Tibial nerve (tissue), 4 donors: ENCODE results near the gene CRABP1. TPM values are rescaled to one million over a fixed set of nuclear protein-coding genes. Genes with fewer than 3 reads are reported as not detected.

ENCODE experiments used
- DNase-seq, 2 donors: peaks; one replicate each; pipeline ENCODE4 v3.0.0-alpha.2; 2019; ENCODE audit warnings: low spot score in 2 of 2
- H3K27ac ChIP-seq, 4 donors: fragments of 200-600 bp; sonication (generic) in 3 of 4; one replicate each; pipeline ENCODE4 v1.5.1; 2017 to 2019; ENCODE audit warnings: mild to moderate bottlenecking in 1 of 4
- H3K27me3 ChIP-seq, 2 donors: fragments of 200-600 bp; sonication (generic) in 1 of 2; one replicate each; pipeline versions ENCODE4 v1.5.1 to v1.6.0; 2017 to 2019
- H3K36me3 ChIP-seq, 3 donors: fragments of 200-600 bp; sonication (generic); one replicate each; pipeline ENCODE4 v1.5.1; 2018 to 2019
- H3K4me1 ChIP-seq, 4 donors: fragments of 200-600 bp; sonication (generic) in 3 of 4; one replicate each; pipeline ENCODE4 v1.5.1; 2017 to 2019
- H3K4me3 ChIP-seq, 4 donors: fragments of 200-600 bp; sonication (generic) in 3 of 4; one replicate each; pipeline ENCODE4 v1.5.1; 2017 to 2019; ENCODE audit warnings: mild to moderate bottlenecking in 1 of 4, moderate library complexity in 1 of 4
- H3K9me3 ChIP-seq, 4 donors: fragments of 200-600 bp; sonication (generic) in 3 of 4; one replicate each; pipeline ENCODE4 v1.5.1; 2017 to 2019
- CTCF ChIP-seq, 5 experiments: fragments of 200-600 bp in 3 of 5; fragments of 450-650 bp in 2 of 5; sonication (generic) in 3 of 5; IDR thresholded peaks; one replicate each; pipeline ENCODE4 v1.5.1; 2016 to 2019; ENCODE audit warnings: antibody characterized with exemption in 5 of 5, mild to moderate bottlenecking in 3 of 5, moderate library complexity in 2 of 5
- EP300 ChIP-seq, 2 donors: sonication (generic); formaldehyde crosslinking; IDR thresholded peaks; one replicate each; pipeline ENCODE4 v1.6.1; 2017; ENCODE audit warnings: antibody characterized with exemption in 2 of 2, mild to moderate bottlenecking in 1 of 2
- POLR2A ChIP-seq, 2 donors: fragments of 450-650 bp; IDR thresholded peaks; one replicate each; pipeline ENCODE4 v1.6.1; 2017; ENCODE audit warnings: antibody characterized with exemption in 2 of 2, mild to moderate bottlenecking in 2 of 2, moderate library complexity in 2 of 2
- WGBS, 2 donors: methylation state at CpG; one replicate each; pipeline ENCODE4 v1.1.5; 2018; 5-methylcytosine and 5-hydroxymethylcytosine counted together
- total RNA-seq, 4 donors: library from RNA; depleted of rRNA; stranded (reverse); fragments of >200 nt; gene quantifications; one replicate each; pipeline ENCODE4 v1.1.0, GENCODE V29; 2016

CRABP1 gene
- total RNA-seq, 4 donors from 2014 or later, result 1.6 to 6.6 TPM; not detected in 2

DNA sequence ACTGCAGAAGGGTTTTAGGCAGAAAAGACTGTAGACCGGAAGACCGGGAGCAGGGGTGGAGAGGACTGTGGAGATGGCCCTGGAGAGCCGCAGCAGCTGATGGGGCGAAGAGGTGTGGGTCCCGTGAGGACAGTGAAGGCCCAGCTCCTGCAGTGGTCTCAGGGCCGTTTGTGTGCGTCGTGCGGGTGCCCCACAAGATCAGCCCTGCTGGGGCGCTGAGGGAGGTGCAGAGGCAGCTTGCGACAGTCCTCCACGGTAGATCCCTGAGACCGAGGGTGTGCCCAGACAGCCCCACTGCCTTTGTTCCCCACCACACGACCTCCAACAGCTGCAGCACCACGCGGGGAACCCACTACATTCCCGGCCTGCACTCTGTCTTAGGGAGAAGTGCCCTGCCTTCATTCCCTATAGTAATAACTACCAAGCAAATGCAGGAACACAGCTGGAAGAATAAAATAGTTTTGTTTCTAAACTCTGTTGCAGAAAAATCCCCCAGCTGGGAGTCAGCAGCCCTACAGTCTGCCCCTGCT is 19.0 kb upstream of the CRABP1 start:
- WGBS, 2 donors, result 64 to 69% methylated on average over 17 of the region's 17 CpGs
- no peak for DNase-seq
- TF ChIP-seq POLR2A (IDR thresholded peaks at IDR 0.05), result no peak
- no peak for TF ChIP-seq CTCF (IDR thresholded peaks at IDR 0.05)
- TF ChIP-seq EP300 (IDR thresholded peaks at IDR 0.05), result no peak

DNA sequence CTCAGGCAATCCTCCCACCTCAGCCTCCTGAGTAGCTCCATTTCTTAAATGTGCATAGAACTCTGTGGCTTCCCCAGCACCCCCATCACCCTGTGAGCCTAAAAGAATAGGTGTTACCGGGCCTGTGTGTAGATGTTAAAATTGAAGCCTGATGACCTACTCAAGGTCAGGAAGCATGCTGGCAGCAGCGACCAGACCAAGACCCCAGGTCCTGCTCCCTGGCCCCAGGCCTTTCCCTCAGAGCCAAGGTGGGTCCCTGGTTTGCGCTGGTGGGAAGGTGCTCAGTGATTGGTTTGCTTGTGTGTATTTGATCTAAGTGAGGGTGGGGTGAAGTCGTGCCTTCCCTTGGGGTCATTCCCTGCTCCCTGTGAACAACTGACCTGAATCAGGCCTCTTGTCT is 18.4 kb upstream of the CRABP1 start:
- H3K4me3 ChIP-seq, result no peak overlapping the region
- 61 to 68% methylated on average over 4 of the region's 4 CpGs for whole genome bisulfite sequencing, 2 donors
- H3K27ac ChIP-seq, result no peak overlapping the region
- H3K27me3 ChIP-seq, result no peaks in the 10 kb centered on the region
- H3K4me1 ChIP-seq, result peaks cover 0 to 7% (median 0%) of the 10 kb centered on the region in 4 donors
- H3K9me3 ChIP-seq, result no peaks in the 10 kb centered on the region
- DNase-seq, result no peak
- no peak for TF ChIP-seq EP300 (IDR thresholded peaks at IDR 0.05)
- no peak for TF ChIP-seq POLR2A (IDR thresholded peaks at IDR 0.05)
- TF ChIP-seq CTCF (IDR thresholded peaks at IDR 0.05), result no peak
- H3K36me3 ChIP-seq, result no peaks in the 10 kb centered on the region

More for the DNA sequence above, 19.0 kb upstream of the CRABP1 start:
- Histone ChIP-seq H3K9me3 (no peaks in the 10 kb centered on the region), H3K36me3 (no peaks in the 10 kb centered on the region), H3K27me3 (no peaks in the 10 kb centered on the region), H3K4me1 (peaks cover 0 to 14% (median 0%) of the 10 kb centered on the region in 4 donors), H3K4me3 (no peak overlapping the region), H3K27ac (no peak overlapping the region)

- Histone ChIP-seq H3K27me3 (no peaks in the 10 kb centered on the region), H3K27ac (peak overlapping the region in 1 of 4 donors; percentile 18), H3K4me3 (no peak overlapping the region), H3K36me3 (no peaks in the 10 kb centered on the region), H3K9me3 (no peaks in the 10 kb centered on the region), H3K4me1 (peaks cover 0 to 7% (median 0%) of the 10 kb centered on the region in 4 donors)
- TF ChIP-seq POLR2A (IDR thresholded peaks at IDR 0.05), result no peak
- TF ChIP-seq CTCF (IDR thresholded peaks at IDR 0.05), result no peak
- no peak for TF ChIP-seq EP300 (IDR thresholded peaks at IDR 0.05)
- whole genome bisulfite sequencing, 2 donors, result 33 to 53% methylated on average over 14 to 15 of the region's 15 CpGs
- DNase-seq, result no peak
Measured at GRCh38 chr15:78322243-78322642, 17.9 kb upstream of the CRABP1 start.

DNA sequence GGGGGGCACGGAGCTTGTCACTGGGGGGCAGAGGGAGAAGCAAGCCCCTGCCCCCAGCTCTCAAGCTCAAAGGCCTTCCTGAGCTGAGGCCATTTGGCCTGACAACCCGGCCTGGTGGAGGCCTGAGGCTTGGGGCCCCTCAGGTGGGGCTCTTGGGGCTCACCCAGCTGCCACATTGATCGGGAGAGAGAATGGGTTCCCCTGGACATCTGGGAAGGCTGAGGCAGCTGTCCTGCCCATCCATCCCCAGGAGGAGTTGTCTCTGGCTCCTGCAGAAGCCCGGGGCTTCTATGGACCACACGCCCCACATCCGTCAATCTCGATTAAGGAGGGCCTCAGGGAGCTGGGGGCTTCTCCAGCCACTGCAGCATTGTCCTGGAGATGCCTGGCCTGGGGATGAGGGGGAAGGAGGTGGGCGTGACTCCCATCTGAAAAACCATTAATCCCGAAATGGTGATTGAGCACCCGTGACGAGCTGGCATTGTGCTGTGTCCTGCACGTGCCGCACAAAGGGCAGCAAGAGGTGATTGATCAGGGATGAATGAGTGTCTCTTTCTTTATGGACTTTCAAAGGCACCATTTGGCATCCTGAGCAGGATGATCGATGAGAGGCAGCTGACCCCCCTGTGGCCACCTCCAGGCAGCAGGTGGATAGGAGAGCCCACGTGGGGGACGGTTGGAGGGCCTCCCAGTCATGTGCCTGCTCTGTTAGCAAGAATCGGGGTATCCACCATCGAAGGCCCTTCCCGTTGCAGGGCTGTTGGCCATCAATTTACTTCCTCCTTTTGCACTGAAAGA is 17.2 kb upstream of the CRABP1 start:
- 76 to 78% methylated on average over 17 to 19 of the region's 19 CpGs for WGBS, 2 donors
- no peak for DNase-seq
- Histone ChIP-seq H3K4me1 (peaks cover 0 to 7% (median 0%) of the 10 kb centered on the region in 4 donors), H3K27me3 (no peaks in the 10 kb centered on the region), H3K4me3 (no peak overlapping the region), H3K27ac (peak overlapping the region in 1 of 4 donors; percentile 18), H3K36me3 (no peaks in the 10 kb centered on the region), H3K9me3 (no peaks in the 10 kb centered on the region)
- TF ChIP-seq POLR2A (IDR thresholded peaks at IDR 0.05) (no peak), CTCF (IDR thresholded peaks at IDR 0.05) (no peak)

GRCh38 chr15:78323693-78324092 is 16.5 kb upstream of the CRABP1 start:
- 88 to 91% methylated on average over 7 of the region's 7 CpGs for WGBS, 2 donors
- peaks cover 0 to 7% (median 0%) of the 10 kb centered on the region in 4 donors for H3K4me1 ChIP-seq
- no peaks in the 10 kb centered on the region for H3K36me3 ChIP-seq
- H3K4me3 ChIP-seq, result no peak overlapping the region
- TF ChIP-seq CTCF (IDR thresholded peaks at IDR 0.05), result no peak
- no peak for TF ChIP-seq EP300 (IDR thresholded peaks at IDR 0.05)
- no peak for TF ChIP-seq POLR2A (IDR thresholded peaks at IDR 0.05)
- H3K27ac ChIP-seq, result no peak overlapping the region
- H3K27me3 ChIP-seq, result no peaks in the 10 kb centered on the region
- no peaks in the 10 kb centered on the region for H3K9me3 ChIP-seq
- no peak for DNase-seq
